ENCODE data around the gene TMEM209.
"Not testable (repeated sequence)": the region's sequence is repeated elsewhere in the genome, so short reads cannot be mapped to it uniquely, and the experiment has no call there.

DNA sequence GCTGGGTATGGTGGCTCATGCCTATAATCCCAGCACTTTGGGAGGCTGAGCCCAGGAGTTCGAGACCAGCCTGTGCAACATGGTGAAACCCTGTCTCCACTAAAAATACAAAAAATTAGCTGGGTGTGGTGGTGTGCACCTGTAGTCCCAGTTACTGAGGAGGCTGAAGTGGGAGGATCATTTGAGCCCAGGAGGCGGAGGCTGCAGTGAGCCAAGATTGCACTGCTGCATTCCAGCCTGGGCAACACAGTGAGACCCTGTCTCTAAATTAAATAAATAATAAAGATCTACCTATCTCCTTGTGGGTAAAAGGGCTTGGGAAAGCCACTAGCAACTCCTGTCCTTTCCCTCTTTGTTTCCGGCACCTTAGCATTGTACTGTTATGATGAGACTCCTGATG, 78.4 kb downstream of the TMEM209 start:
- TF ChIP-seq, protein P1, sequence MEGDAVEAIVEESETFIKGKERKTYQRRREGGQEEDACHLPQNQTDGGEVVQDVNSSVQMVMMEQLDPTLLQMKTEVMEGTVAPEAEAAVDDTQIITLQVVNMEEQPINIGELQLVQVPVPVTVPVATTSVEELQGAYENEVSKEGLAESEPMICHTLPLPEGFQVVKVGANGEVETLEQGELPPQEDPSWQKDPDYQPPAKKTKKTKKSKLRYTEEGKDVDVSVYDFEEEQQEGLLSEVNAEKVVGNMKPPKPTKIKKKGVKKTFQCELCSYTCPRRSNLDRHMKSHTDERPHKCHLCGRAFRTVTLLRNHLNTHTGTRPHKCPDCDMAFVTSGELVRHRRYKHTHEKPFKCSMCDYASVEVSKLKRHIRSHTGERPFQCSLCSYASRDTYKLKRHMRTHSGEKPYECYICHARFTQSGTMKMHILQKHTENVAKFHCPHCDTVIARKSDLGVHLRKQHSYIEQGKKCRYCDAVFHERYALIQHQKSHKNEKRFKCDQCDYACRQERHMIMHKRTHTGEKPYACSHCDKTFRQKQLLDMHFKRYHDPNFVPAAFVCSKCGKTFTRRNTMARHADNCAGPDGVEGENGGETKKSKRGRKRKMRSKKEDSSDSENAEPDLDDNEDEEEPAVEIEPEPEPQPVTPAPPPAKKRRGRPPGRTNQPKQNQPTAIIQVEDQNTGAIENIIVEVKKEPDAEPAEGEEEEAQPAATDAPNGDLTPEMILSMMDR (IDR thresholded peaks at IDR 0.05): not testable (repeated sequence)
- TF ChIP-seq EP300, POLR2A (IDR thresholded peaks at IDR 0.05): not testable (repeated sequence)
